ENCODE measurements around the gene ZFPM1.
"Not testable (repeated sequence)": the region's sequence is repeated elsewhere in the genome, so short reads cannot be mapped to it uniquely, and the experiment has no call there.

Gene ZFPM1

GRCh38 chr16:88478889-88479792 is 26.1 kb downstream of the ZFPM1 start:
- no peak for DNase-seq (ENCODE audit: low read depth in 2 of 2)

GRCh38 chr16:88479793-88480760 is 27.0 kb downstream of the ZFPM1 start:
- no peak for DNase-seq (ENCODE audit: low read depth in 2 of 2)

- DNase-seq (ENCODE audit: low read depth in 2 of 2) = no peak
These were observed 27.7 kb downstream of the ZFPM1 start for GRCh38 chr16:88480829-88481228.

- no peak for DNase-seq (ENCODE audit: low read depth in 2 of 2)
These were observed 28.8 kb downstream of the ZFPM1 start for GRCh38 chr16:88481851-88482250.

- no peak for DNase-seq (ENCODE audit: low read depth in 2 of 2)
These were observed 29.7 kb downstream of the ZFPM1 start for GRCh38 chr16:88482630-88483391.

GRCh38 chr16:88483392-88483641 is 30.2 kb downstream of the ZFPM1 start:
- DNase-seq (ENCODE audit: low read depth in 2 of 2) = no peak

GRCh38 chr16:88484505-88485365 is 31.7 kb downstream of the ZFPM1 start:
- no peak for DNase-seq (ENCODE audit: low read depth in 2 of 2)

- not testable (repeated sequence) for DNase-seq (ENCODE audit: low read depth in 2 of 2)
These were observed 32.3 kb downstream of the ZFPM1 start for GRCh38 chr16:88485366-88485741.

- DNase-seq (ENCODE audit: low read depth in 2 of 2) = no peak
These were observed 33.5 kb downstream of the ZFPM1 start for GRCh38 chr16:88486398-88487123.

- no peak for DNase-seq (ENCODE audit: low read depth in 2 of 2)
These were observed 34.0 kb downstream of the ZFPM1 start for GRCh38 chr16:88487124-88487432.

- no peak for DNase-seq (ENCODE audit: low read depth in 2 of 2)
These were observed 35.1 kb downstream of the ZFPM1 start for GRCh38 chr16:88487920-88488851.

GRCh38 chr16:88489163-88489741 is 36.2 kb downstream of the ZFPM1 start:
- no peak for DNase-seq (ENCODE audit: low read depth in 2 of 2)

- DNase-seq (ENCODE audit: low read depth in 2 of 2) = no peak
These were observed 38.0 kb downstream of the ZFPM1 start for GRCh38 chr16:88491001-88491559.

GRCh38 chr16:88491560-88492310 is 38.7 kb downstream of the ZFPM1 start:
- DNase-seq (ENCODE audit: low read depth in 2 of 2) = no peak

GRCh38 chr16:88493879-88494278 is 40.8 kb downstream of the ZFPM1 start:
- no peak for DNase-seq (ENCODE audit: low read depth in 2 of 2)

- DNase-seq (ENCODE audit: low read depth in 2 of 2) = no peak
These were observed 41.5 kb downstream of the ZFPM1 start for GRCh38 chr16:88494335-88495154.

GRCh38 chr16:88495268-88495772 is 42.2 kb downstream of the ZFPM1 start:
- no peak for DNase-seq (ENCODE audit: low read depth in 2 of 2)
